ENCODE measurements around the gene PTDSS2.
A peak's percentile ranks its signal among the peaks of the same experiment; 100 is the strongest.
"Not testable (repeated sequence)": the region's sequence is repeated elsewhere in the genome, so short reads cannot be mapped to it uniquely, and the experiment has no call there.

PTDSS2 gene

DNA sequence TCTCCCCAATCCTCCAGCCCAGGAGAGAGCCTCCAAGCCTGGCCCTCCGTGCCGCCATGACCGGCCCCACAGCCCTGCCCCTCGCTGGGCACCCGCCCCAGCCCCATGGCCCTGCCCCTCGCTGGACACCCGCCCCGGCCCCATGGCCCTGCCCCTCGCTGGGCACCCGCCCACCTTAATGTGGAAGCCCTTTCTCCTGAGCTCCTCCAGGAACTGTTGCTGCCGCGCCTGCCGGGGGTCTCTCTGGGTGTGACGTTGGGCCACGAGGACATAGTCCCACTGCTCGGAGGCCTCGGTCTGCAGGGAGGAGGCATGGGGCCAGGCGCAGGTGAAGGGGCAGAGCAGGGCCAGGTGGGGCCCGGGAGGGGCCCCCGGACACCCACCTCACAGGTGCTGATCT is 16.4 kb upstream of the PTDSS2 start:
- DNase-seq, result no peak

DNA sequence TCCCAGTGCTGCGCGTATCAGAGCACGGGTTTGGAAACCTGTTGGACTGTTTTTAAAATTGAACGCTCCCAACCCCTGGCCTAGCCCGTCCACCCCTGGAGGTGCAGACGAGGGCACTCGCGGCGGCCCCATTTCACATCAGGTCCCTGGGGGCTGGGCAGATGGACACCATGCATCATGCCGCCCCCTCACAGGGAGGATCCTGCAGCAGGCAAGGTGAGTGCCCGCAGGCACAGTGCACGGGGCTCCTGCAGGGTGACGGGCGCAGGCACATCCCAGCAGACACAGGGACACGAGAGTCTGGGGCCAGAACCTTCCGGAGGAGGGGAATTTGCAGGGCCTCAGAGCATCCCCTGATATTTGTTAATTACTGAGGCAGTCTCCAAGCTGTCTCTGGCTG is 15.6 kb upstream of the PTDSS2 start:
- no peak for DNase-seq

DNA sequence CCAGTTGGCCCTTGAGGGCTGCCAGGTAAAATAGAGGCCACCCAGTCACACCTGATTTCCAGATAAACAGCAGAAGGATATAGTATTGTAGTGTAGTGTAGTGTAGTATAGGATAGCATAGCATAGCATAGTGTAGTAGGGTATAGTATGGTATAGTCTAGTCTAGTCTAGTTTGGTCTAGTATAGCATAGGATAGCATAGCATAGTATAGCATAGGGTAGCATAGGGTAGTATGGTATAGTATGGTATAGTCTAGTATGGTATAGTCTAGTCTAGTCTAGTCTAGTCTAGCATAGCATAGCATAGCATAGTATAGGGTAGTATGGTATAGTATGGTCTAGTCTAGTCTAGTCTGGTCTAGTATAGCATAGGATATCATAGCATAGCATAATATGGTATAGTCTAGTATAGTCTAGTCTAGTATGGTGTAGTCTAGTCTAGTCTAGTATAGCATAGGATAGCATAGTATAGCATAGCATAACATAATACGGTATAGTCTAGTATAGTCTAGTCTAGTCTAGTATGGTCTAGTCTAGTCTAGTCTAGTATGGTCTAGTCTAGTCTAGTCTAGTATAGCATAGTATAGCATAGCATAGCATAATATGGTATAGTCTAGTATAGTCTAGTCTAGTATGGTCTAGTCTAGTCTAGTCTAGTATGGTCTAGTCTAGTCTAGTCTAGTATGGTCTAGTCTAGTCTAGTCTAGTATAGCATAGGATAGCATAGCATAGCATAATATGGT is 14.9 kb upstream of the PTDSS2 start:
- not testable (repeated sequence) for DNase-seq

DNA sequence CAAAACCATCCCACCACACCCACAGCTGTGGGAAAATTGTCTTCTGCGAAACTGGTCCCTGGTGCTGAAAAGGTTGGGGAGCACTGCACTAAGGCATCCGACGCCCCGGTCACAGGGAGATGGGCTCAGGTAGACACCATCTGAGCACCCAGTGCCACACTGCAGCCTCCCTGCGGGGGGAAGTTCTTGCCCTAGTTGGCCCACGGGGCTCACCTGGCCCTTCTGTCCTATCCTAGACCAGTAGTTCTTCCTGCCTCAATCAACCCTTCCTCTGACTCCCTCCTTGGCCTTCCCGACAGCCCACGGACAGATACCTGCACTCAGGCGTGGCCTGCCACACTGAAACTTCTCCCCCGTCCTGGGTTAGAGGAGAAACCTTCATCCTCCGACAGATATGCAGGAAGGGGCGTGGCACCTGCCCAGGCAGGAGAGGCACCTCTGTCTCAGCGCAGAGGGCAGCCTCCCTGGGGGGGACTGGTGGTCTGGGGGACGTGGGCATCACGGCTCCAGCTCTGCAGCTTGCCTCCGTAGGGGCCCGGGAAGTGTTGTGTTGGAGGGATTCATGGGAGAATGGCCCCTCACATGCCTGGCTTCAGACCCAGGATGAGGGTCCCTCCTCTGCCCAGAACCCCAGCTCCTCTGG is 12.7 kb upstream of the PTDSS2 start:
- no peak for DNase-seq

DNA sequence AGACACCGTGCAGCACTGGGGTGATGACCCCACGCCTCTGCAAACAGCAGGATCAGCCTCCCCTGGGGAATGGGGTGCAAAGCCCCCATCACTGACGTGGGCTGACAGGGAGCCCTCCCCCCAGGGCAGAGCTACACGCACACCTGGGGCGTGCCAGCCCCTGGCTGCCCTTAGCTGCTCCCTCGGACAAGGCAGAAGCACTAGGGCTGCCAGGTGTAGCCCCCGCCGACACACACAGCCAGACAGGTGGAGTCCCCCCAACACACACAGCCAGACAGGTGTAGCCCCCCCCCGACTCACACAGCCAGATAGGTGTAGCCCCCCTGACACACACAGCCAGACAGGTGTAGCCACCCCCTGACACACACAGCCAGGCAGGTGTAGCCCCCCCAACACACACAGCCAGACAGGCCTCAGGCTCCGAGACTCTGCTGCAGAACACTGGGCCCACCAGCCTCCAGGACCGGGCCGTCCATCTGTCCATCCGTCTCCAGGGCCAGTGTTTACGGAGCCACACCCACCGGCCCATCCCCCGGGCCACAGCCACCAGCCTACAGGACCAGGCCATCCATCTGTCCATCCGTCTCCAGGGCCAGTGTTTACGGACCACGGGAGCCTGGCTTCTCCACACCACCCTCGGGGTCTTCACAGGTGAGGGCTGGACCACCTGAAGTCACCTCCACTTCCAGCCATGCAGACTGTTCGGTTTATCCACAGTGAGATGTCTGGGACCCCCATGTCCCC is 11.8 kb upstream of the PTDSS2 start:
- no peak for DNase-seq

DNA sequence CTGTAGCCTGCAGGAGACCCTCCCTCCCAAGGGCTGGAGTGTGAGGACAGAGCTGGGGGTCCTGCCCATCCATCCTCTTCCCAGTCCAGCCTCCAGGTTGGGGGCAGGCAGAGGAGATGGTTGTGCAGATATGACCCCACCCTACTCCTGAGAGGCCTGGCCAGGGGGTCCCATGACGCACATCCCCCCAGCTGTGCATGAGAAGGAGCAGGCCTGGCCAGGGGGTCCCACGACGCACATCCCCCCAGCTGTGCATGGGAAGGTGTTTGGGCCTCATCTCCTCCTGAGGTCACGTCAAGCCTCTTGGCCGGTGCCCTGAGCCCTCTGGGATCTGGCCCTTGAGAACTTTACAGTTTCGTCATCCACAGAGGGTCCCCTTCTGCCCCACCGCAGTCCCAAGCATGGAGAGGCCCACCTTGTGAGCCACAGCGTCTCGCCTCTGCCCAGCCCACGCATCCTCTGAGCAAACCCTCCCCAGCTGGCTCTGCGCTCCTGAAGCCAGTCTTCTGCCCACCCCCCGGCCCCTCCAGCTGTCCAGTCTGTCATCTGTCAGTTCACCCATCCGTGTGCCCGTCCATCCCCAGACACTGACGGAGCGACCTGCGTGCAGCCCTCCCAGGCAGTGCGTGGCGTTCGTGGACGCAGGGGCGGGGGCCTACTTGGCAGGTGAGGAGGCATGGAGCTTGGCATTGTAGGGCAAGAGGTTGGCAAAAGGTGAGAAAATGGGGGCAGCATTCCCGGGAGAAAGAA is 10.6 kb upstream of the PTDSS2 start:
- no peak for DNase-seq

DNA sequence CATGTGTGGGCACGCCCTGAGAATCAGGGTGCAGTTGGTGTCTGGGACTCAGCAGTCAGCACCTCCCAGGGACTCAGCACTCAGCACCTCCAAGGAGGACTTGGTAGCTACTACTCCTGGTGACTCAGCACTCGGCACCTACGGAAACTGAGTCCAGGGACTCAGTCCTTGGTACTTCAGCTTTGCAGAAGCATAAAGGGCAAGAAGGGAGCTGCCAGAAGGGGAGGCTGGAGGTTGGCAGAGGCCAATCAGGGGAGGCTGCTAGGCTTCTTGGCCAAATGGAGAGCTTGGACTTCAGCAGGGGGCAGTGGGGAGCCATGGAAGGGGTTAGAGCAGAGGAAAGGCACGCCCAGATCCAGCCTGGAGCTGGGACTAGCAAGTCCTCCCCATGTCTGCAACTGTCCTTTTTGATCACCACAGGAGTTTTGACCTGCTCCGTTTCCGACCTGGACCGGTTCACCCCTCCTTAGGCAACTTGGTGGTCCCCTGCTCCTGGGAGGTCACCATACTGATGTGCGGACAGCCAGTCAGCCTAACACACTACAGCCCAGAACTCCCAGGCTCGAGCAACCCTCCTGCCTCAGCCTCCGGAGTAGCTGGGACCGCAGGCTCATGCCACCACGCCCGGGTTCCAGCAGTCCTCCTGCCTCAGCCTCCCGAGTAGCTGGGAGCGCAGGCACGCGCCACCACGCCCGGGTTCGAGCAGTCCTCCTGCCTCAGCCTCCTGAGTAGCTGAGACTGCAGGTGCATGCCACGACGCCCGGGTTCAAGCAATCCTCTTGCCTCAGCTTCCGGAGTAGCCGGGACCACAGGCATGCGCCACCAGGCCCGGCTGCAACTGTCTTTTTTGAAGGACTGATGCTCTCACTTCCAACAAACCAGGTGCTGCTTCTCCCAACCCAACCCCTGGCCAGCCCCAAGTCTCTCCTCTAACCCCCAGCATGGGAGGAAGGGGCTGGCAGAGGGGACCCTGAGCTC is 9.7 kb upstream of the PTDSS2 start:
- DNase-seq, result no peak

DNA sequence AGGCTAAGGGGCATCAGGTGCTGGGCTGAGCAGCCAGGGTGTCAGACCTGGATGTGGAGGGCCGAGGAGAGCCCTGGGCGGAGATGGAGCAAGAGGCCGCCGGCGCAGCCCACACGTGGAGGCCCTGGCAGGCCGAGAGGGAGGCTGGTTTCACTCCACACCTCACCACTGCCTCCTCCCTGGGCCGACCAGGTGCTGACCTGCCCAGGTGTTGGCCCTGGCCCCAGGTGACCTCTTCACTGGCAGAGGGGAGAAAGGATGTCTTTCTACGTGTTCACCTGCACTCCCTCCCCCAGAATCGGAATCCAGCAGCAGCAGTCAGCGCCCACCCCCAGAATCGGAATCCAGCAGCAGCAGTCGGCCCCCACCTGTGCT is 9.0 kb upstream of the PTDSS2 start:
- DNase-seq, result no peak

DNA sequence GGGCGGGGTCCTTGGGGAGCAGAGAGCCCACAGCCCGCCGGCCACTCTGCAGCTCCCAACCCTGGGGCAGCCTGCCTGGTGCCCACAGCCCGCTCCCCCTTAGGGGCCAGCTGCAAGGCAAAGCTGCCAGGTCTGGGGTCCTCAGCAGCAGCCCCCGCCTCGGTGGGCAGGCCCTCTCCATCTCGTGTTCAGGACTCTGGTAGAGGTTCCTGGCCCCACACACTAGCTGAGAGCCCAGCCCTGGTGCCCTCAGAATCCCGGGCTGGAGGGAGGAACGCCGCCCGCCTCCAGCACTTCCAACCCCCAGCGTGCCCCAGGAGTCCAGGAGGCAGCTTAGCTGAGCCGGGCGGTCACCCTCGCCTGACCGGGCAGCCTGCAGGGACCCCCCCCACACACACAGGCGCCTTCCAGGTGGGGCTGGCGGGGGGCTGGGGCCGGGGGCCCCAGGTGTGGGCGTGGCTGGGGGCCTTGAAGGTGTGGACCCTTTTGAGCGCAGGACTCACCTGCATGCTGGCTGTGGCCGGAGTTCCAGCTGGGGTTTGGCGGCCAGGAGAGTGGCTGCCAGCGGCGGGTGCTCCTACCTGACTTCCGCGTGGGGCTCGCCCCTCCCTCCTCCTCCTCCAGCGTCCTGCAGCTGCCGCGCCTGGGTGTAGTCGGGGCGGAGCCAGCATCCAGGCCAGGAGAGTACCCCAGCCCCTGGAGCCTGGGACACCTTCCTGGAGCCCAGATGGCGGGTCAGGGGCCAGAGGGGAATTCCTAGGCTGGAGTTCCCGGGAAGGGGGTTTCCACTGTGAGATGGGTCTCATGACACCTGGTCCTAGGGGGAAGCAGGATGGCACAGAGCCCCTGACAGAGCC is 8.4 kb upstream of the PTDSS2 start, which contains the start of gene ANO9:
Gene ANO9, minus strand, starts transcription at position 594 of the 857 bp plus-strand sequence. Its CDS starts 85 bp downstream, at position 509.
- DNase-seq, result peak; percentile 56

DNA sequence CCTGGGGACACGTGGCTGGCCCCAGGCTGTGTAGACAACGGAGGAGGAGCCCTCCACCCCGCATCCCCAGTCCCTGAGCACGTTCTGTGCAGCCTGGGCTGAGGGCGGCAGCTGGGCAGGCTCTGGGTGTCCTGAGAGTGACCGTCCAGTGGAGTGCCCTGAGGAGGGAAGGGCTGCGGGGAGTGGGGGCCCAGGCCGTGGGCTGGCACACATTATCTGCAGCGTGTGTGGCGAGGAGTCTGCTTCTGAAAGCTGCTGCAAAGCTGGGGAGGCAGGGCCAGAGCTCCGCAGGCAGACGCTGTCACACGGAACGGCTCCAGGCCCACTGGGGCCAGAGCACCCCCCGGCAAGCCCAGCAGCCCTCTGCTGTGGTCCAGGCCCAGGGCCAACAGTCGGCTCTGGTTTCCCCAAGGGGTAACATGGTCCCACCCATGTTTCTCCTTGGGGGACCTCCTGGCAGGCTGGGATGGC is 7.4 kb upstream of the PTDSS2 start:
- DNase-seq, result no peak

DNA sequence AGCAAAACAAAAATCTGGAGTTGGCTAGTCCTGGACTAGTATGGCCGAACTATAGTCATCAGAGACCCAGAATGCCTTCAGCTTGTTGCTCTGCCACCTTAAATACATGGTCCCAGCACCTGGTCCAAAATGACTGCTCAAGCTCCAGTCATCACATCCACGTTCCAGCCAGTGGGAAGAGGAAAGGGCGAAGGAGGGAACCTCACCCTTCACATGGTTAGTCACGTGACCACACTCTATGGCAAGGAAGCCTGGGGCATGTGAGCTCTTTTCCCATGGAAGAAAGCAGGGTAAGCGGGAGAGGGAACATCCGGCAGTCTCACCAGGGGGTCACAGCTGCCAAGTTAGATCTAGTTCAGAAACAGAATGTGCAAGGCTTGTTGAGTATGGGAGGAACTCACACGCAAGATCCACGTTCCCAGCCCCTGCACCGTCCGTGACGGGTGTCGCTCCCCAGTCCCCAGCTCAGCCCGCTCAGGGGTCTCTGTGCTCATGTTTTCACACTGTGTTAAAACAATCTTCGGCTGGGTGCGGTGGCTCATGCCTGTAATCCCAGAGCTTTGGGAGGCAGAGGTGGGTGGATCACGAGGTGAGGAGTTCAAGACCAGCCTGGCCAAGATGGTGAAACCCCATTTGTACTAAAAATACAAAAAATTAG is 6.4 kb upstream of the PTDSS2 start:
- DNase-seq, result no peak

DNA sequence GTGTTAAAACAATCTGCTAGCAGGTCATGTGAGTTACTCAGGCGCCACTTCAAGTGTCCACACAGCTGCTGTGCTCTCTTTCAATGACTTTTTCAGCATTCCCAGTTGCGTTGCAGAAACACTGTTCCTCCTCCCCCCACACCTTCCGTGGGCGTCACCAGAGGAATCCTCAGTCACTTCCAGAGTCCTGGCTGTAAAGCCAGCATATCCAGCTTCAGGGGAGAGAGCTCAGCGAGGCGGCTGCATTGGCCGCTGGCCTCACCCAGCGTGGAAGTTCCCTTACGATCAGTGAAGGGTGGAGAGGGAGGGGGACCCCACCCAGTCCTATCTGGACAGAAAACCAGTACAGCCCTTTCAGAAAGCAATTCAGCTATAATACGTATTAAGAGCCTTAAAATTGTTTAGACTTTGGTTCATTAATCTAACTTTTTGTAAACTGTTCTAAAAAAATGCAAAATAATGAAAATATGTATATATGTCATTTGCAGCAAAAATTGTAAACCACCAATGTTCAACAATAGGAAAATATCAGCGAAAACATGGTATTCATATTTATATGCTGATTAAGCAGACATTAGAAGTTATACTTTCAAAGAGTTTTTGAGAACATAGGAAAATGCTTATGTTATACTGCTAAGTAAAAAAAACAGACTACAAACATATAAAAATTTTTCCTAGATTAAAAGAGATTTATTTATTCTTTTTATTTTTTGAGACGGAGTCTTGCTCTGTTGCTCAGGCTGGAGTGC is 5.5 kb upstream of the PTDSS2 start:
- DNase-seq, result no peak

DNA sequence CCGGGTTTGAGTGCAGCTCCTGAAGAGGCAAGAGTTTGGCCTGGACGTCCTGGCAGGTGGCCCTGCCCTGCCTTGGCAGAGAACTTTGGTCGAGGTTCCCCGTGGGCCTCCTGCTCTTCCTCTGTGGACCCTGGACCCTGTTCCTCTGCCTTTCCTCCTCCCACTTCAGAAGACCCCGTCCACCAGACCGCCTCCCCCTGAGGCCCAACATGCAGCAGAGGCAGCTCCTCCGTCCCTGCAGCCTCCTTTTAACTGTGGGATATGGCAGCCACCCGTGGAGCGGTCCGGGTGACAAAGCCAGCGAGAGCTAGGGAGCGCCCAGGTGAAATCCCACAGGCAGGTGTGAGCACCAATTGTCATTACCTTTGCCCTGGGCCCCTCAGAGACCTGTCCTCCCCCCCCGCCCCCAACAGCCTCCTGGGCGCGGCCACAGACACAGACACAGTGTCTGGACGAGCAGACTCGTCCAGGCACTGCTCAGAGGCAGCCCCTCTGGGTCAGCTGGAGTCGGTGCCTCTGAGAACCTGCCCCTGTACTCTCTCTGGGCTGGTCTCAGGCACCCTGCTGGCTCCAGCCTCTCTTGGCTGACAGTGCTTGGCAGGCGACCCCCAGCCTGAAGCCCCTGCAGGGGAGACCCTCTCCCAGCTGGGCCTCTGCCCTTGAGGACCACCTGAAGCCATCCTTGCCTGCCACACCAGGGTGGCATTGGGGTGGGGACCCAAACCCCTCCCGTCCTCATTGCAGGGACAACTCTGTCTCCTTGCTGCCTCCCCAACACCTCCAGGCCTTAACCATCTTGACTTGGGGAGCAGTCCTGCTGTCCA is 4.1 kb upstream of the PTDSS2 start:
- no peak for DNase-seq

DNA sequence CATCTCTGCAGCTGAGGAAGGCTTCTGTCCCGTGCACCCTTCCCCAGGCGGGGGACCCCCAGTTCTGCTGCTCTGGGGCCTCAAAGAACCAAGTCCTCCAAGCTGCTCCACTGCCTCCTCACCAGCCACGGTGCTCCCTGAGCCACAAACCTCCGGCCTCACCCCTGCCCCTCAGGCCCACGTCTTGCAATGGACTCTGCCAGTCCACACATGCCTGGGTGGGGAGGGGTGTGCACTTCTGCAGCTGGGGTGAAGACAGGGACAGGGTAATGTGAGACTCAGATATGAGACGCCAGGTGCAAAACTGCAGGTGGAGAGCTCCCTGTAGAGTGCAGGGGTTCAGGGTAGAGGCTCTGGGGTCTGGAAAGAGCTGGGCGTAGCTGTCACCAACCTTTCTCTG is 3.2 kb upstream of the PTDSS2 start:
- no peak for DNase-seq

DNA sequence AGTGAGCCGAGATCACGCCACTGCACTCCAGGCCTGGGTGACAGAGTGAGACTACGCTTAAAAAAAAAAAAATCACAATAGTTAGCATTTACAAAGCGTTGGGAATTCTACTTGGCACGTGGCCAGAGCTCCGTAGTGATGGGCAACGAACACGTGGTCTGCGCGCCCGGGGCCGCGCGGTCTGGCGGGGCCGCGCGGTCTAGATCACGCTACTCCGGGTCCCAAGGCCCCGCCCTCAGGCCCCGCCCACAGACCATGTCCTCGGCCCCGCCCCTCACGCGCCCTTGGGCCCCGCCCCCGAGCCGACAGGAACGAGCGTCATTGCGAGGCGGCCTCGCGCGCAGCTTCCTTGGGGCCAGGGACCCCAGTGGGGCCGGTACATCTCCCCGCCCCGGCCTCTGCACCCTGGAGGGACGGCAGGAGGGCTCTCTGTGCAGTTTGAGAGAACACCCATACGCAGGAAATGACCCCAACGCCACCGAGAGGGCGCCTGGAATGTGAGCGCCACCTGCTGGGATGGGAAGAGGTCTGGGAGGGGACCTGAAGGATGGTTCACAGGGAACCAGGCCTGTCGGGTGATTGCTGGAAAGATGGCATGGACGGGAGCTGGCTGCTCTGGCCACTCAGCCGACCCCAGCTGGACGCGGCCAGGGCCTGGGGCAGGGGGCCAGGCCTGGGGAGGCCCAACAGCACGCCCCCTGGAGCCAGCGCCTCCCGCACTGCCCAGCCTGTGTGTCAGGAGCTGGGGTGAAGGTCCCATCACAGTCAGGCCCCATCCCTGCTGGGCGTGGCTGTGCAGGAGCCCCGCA is 2.0 kb upstream of the PTDSS2 start:
- DNase-seq, result peak; percentile 89

DNA sequence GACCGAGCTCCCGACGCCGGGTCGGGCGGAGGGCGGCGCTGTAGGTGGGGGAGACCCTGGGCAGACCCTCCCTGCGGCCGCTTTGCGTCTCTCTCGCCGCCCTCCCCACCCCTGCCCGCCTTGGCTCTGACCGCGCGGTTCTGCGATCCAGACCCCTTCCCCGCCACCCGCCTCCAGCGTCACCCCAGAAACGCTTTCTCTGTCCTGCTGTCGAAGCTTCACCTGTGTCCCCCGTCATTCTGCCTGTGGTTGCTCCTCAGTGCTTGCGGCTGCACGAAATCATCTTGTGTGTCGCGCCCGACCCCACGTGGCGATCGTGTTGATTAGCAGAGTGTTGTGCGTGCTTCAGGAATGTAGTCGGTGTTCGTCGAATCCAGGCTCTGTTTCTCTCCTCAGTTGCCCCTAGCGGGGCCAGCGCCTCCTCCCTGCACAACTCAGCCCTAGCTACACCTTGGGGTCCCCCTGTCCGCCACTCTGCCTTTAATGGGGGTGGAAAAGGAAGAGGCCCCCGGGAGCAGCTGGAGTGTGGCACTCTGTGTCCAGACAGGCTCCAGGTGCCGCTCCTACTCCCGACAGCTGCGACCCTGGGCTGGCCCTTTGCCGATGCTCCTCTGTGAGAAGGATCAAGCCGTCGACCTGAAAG is 851 bp downstream of the PTDSS2 start:
- DNase-seq, result peak; percentile 77

DNA sequence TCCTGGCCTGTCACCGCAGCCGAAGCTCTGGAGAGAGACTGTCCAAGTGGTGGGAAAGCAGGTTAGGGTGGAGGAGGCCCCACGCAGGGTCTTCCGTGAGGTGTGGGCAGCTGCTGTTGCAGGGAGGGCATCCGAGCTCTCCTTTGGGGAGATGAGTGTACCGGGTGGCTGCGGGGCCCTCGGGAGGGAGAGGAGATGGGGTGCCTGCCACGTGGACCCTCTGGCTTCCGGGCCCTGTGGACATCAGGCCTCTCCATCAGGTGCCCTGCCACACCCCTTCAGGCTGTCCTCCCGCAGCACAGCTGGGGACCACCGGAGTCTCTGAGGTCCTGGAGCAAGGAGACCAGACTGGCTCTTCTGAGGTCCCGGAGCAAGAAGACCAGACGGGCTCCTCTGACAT is 1.7 kb downstream of the PTDSS2 start:
- no peak for DNase-seq

All from activated effector memory CD4-positive, alpha-beta T cell treated with Interleukin-2 at 50 U/mL for 16 hours (primary cell).